Endothelial cell of umbilical vein (primary cell): Measurements from ENCODE around the gene LMO1.

Source experiments
- POLR2A ChIP-seq: IDR thresholded peaks from 2 replicates; pipeline ENCODE4 v1.6.1; 2012; ENCODE audit warnings: low read depth, mild to moderate bottlenecking, control low read depth, low read length
- TF ChIP-seq, protein P1 (sequence below), 2 donors: IDR thresholded peaks; 1 replicate in 1 of 2; 2 replicates in 1 of 2; pipeline ENCODE4 v1.5.1; 2011; ENCODE audit warnings: low read length in 2 of 2, mild to moderate bottlenecking in 2 of 2, moderate library complexity in 2 of 2, control low read depth in 1 of 2, inconsistent platforms in 1 of 2, low read depth in 1 of 2; ENCODE audit not compliant: insufficient read depth in 1 of 2; ENCODE audit errors: extremely low read depth in 1 of 2

DNA sequence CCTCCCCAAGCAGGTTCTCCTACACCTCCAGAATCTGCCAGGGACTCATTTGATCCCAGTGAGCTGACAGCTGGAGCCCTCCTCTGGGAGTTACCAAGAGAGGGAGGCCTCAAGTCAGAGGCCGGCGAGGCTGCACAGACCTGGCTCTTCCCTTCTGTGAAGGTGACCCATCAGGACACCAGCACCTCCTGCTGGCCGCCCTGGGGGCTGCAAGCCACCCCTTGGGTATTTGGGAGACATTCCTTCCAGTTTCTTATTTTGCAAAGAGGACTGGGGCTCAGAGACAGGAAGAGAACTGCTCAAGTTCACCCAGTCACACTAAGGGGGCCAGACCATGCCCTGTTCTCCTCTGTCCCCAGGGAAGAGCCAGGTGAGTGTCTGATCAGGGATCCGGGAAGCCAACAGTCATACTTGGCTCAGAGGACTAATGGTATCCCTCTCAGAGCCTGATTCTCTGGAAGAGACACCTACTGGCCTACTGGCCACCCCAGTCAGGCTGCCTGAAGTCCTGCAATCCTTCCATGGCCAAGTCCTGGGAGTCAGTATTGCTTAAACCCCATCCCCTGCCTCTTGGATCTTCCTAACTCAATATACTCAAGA lies 54.4 kb downstream of the LMO1 start:
- TF ChIP-seq, protein P1, sequence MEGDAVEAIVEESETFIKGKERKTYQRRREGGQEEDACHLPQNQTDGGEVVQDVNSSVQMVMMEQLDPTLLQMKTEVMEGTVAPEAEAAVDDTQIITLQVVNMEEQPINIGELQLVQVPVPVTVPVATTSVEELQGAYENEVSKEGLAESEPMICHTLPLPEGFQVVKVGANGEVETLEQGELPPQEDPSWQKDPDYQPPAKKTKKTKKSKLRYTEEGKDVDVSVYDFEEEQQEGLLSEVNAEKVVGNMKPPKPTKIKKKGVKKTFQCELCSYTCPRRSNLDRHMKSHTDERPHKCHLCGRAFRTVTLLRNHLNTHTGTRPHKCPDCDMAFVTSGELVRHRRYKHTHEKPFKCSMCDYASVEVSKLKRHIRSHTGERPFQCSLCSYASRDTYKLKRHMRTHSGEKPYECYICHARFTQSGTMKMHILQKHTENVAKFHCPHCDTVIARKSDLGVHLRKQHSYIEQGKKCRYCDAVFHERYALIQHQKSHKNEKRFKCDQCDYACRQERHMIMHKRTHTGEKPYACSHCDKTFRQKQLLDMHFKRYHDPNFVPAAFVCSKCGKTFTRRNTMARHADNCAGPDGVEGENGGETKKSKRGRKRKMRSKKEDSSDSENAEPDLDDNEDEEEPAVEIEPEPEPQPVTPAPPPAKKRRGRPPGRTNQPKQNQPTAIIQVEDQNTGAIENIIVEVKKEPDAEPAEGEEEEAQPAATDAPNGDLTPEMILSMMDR (IDR thresholded peaks at IDR 0.05; ENCODE audit: extremely low read depth in 1 of 2, insufficient read depth in 1 of 2, low read depth in 1 of 2, low read length in 2 of 2), result peak; percentile 43 to 55
- TF ChIP-seq POLR2A, result no peak
